Spinal cord (tissue), 10 donors: ENCODE data around the gene CTNNA3. TPM values are rescaled to one million over a fixed set of nuclear protein-coding genes. Genes with fewer than 3 reads are reported as not detected.

ENCODE experiments used
- DNase-seq, 6 donors: peaks; one replicate each; pipeline versions ENCODE4 v3.0.0 to v3.0.0-alpha.2; 2013 to 2015; ENCODE audit warnings: low spot score in 6 of 6, low read depth in 4 of 6
- H3K27ac ChIP-seq: one replicate; pipeline ENCODE4 v1.5.1; 2013; ENCODE audit warnings: low read depth, low read length, control low read depth
- H3K27me3 ChIP-seq: one replicate; pipeline ENCODE4 v1.6.1; 2013; ENCODE audit warnings: low read length; ENCODE audit not compliant: control insufficient read depth, insufficient read depth
- H3K36me3 ChIP-seq: one replicate; pipeline ENCODE4 v1.6.1; 2013; ENCODE audit warnings: low read length; ENCODE audit not compliant: control insufficient read depth, insufficient read depth
- H3K4me1 ChIP-seq: one replicate; pipeline ENCODE4 v1.6.1; 2013; ENCODE audit warnings: low read length; ENCODE audit not compliant: control insufficient read depth, insufficient read depth
- H3K4me3 ChIP-seq: one replicate; pipeline ENCODE4 v1.5.1; 2013; ENCODE audit warnings: low read depth, low read length, control low read depth
- H3K9me3 ChIP-seq: one replicate; pipeline ENCODE4 v1.6.1; 2013; ENCODE audit warnings: low read length; ENCODE audit not compliant: control insufficient read depth, insufficient read depth
- WGBS: methylation state at CpG from one replicate; pipeline ENCODE4 v1.1.5; 2013; ENCODE audit warnings: missing lambda C conversion rate; ENCODE audit not compliant: insufficient coverage; 5-methylcytosine and 5-hydroxymethylcytosine counted together
- polyA plus RNA-seq, 2 donors: library from polyadenylated mRNA; unstranded; fragments of 120-200 nt; gene quantifications; one replicate each; pipeline ENCODE4 v1.2.1, GENCODE V29; 2013; ENCODE audit not compliant: insufficient read length in 2 of 2
- total RNA-seq, 2 donors: library from RNA; depleted of rRNA in 1 of 2; stranded (reverse); fragments of 120-200 nt in 1 of 2; fragments of >200 nt in 1 of 2; gene quantifications; one replicate each; pipeline versions ENCODE4 v1.2.3 to v1.2.4, GENCODE V29; 2013 to 2014
- donor health status: healthy.

The CTNNA3 gene
- total and polyA plus RNA-seq, 4 donors = 15.3 to 63.5 (median 41.0) TPM

DNA sequence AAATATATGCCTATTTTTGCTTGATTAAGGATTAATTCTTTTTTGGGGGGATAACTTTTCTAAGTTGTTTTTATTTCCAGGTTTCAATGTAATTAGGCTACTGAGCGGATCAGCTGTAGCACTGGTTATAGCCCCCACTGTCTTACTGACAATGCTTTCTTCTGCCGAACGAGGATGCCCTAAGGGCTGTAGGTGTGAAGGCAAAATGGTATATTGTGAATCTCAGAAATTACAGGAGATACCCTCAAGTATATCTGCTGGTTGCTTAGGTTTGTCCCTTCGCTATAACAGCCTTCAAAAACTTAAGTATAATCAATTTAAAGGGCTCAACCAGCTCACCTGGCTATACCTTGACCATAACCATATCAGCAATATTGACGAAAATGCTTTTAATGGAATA is 769.2 kb downstream of the CTNNA3 start:
- peak overlapping the region; percentile 70 for H3K27ac ChIP-seq
- H3K36me3 ChIP-seq = no peaks in the 10 kb centered on the region
- peak in 2 of 6 donors; percentile 15 to 64 for DNase-seq
- H3K27me3 ChIP-seq = peaks cover 11% of the 10 kb centered on the region
- 90% methylated on average over 1 of the region's 5 CpGs for WGBS
- H3K4me1 ChIP-seq = peaks cover 7% of the 10 kb centered on the region
- peak overlapping the region; percentile 52 for H3K4me3 ChIP-seq
- no peaks in the 10 kb centered on the region for H3K9me3 ChIP-seq

- H3K4me1 ChIP-seq = peaks cover 7% of the 10 kb centered on the region
- 0% methylated on average over 8 of the region's 16 CpGs for WGBS
- peaks cover 11% of the 10 kb centered on the region for H3K27me3 ChIP-seq
- no peaks in the 10 kb centered on the region for H3K36me3 ChIP-seq
- H3K4me3 ChIP-seq = peak within 1 kb of the TSS; percentile 52
- peak in 5 of 6 donors; percentile 70 to 98 (median 86) for DNase-seq
- peak within 1 kb of the TSS; percentile 70 for H3K27ac ChIP-seq
- H3K9me3 ChIP-seq = no peaks in the 10 kb centered on the region
These were observed 769.9 kb downstream of the CTNNA3 start, which contains the start of gene LRRTM3 for GRCh38 chr10:66925896-66926715. TSS of gene LRRTM3 (plus strand) at chr10:66926036.

- no peak for DNase-seq
- peaks cover 11% of the 10 kb centered on the region for H3K27me3 ChIP-seq
- peak overlapping the region; percentile 8 for H3K27ac ChIP-seq
- H3K4me1 ChIP-seq = peaks cover 7% of the 10 kb centered on the region
- peak overlapping the region; percentile 52 for H3K4me3 ChIP-seq
- H3K36me3 ChIP-seq = no peaks in the 10 kb centered on the region
- WGBS = 8% methylated on average over 5 of the region's 7 CpGs
- no peaks in the 10 kb centered on the region for H3K9me3 ChIP-seq
These were observed 770.6 kb downstream of the CTNNA3 start for GRCh38 chr10:66925373-66925772.

GRCh38 chr10:66924674-66925345 is 771.2 kb downstream of the CTNNA3 start:
- H3K27ac ChIP-seq = no peak overlapping the region
- H3K27me3 ChIP-seq = peaks cover 11% of the 10 kb centered on the region
- no CpG with 5 or more reads among the region's 10 CpGs for WGBS
- no peaks in the 10 kb centered on the region for H3K36me3 ChIP-seq
- no peaks in the 10 kb centered on the region for H3K9me3 ChIP-seq
- no peak for DNase-seq
- H3K4me3 ChIP-seq = no peak overlapping the region
- H3K4me1 ChIP-seq = peaks cover 7% of the 10 kb centered on the region

- H3K27me3 ChIP-seq = no peaks in the 10 kb centered on the region
- no peaks in the 10 kb centered on the region for H3K4me1 ChIP-seq
- H3K36me3 ChIP-seq = no peaks in the 10 kb centered on the region
- no peaks in the 10 kb centered on the region for H3K9me3 ChIP-seq
- H3K4me3 ChIP-seq = no peak overlapping the region
- DNase-seq = no peak
- H3K27ac ChIP-seq = no peak overlapping the region
- 100% methylated on average over 1 of the region's 2 CpGs for WGBS
These were observed 776.7 kb downstream of the CTNNA3 start for GRCh38 chr10:66919248-66919647.

GRCh38 chr10:66917104-66917503 is 778.9 kb downstream of the CTNNA3 start:
- WGBS = no CpG with 5 or more reads among the region's 3 CpGs

GRCh38 chr10:66916030-66916429 is 780.0 kb downstream of the CTNNA3 start:
- no peaks in the 10 kb centered on the region for H3K4me1 ChIP-seq
- no peaks in the 10 kb centered on the region for H3K27me3 ChIP-seq
- no CpG with 5 or more reads among the region's 2 CpGs for WGBS
- no peak overlapping the region for H3K4me3 ChIP-seq
- DNase-seq = no peak
- no peak overlapping the region for H3K27ac ChIP-seq
- H3K9me3 ChIP-seq = no peaks in the 10 kb centered on the region
- H3K36me3 ChIP-seq = no peaks in the 10 kb centered on the region

More at GRCh38 chr10:66917104-66917503, 778.9 kb downstream of the CTNNA3 start:
- no peak for DNase-seq
- H3K27ac ChIP-seq = no peak overlapping the region
- no peaks in the 10 kb centered on the region for H3K4me1 ChIP-seq
- no peaks in the 10 kb centered on the region for H3K27me3 ChIP-seq
- H3K9me3 ChIP-seq = no peaks in the 10 kb centered on the region
- no peak overlapping the region for H3K4me3 ChIP-seq
- H3K36me3 ChIP-seq = no peaks in the 10 kb centered on the region

- Histone ChIP-seq H3K36me3 (no peaks in the 10 kb centered on the region), H3K9me3 (no peaks in the 10 kb centered on the region), H3K4me1 (no peaks in the 10 kb centered on the region), H3K27ac (no peak overlapping the region), H3K27me3 (no peaks in the 10 kb centered on the region), H3K4me3 (no peak overlapping the region)
- no peak for DNase-seq
- 100% methylated on average over 3 of the region's 5 CpGs for WGBS
These were observed 785.3 kb downstream of the CTNNA3 start for GRCh38 chr10:66910671-66911070.

GRCh38 chr10:66892871-66893270 is 803.1 kb downstream of the CTNNA3 start:
- no peaks in the 10 kb centered on the region for H3K27me3 ChIP-seq
- H3K9me3 ChIP-seq = no peaks in the 10 kb centered on the region
- no peak overlapping the region for H3K4me3 ChIP-seq
- H3K4me1 ChIP-seq = no peaks in the 10 kb centered on the region
- H3K36me3 ChIP-seq = no peaks in the 10 kb centered on the region
- H3K27ac ChIP-seq = no peak overlapping the region
- 24% methylated on average over 2 of the region's 2 CpGs for WGBS
- peak in 1 of 6 donors; percentile 30 for DNase-seq
